Endothelial cell (in vitro differentiated cells): Measurements from ENCODE around the gene PLA2G3. TPM values are rescaled to one million over a fixed set of nuclear protein-coding genes. Genes with fewer than 3 reads are reported as not detected.

Experiments
- DNase-seq: peaks from one replicate; pipeline ENCODE4 v3.0.0; 2021; ENCODE audit warnings: low spot score
- H3K27ac Mint-ChIP-seq: one replicate; pipeline ENCODE4 v1.8.0; 2021; ENCODE audit warnings: mixed read lengths, inconsistent platforms; ENCODE audit not compliant: unreplicated experiment
- H3K27me3 Mint-ChIP-seq: one replicate; pipeline ENCODE4 v1.8.0; 2021; ENCODE audit warnings: mild to moderate bottlenecking, moderate library complexity, mixed read lengths, inconsistent platforms; ENCODE audit not compliant: unreplicated experiment
- H3K36me3 Mint-ChIP-seq: one replicate; pipeline ENCODE4 v1.8.0; 2021; ENCODE audit warnings: mild to moderate bottlenecking, low read depth, mixed read lengths, inconsistent platforms; ENCODE audit not compliant: unreplicated experiment
- H3K4me1 Mint-ChIP-seq: one replicate; pipeline ENCODE4 v1.8.0; 2021; ENCODE audit warnings: mild to moderate bottlenecking, mixed read lengths, inconsistent platforms; ENCODE audit not compliant: unreplicated experiment
- H3K4me3 Mint-ChIP-seq: one replicate; pipeline ENCODE4 v1.8.0; 2021; ENCODE audit warnings: mild to moderate bottlenecking, mixed read lengths, inconsistent platforms; ENCODE audit not compliant: unreplicated experiment
- H3K9me3 Mint-ChIP-seq: one replicate; pipeline ENCODE4 v1.8.0; 2021; ENCODE audit warnings: mixed read lengths, inconsistent platforms; ENCODE audit not compliant: unreplicated experiment
- CTCF ChIP-seq: fragments of 200-600 bp; sonication (generic); IDR thresholded peaks from one replicate; pipeline ENCODE4 v1.5.0; 2021; ENCODE audit warnings: antibody characterized with exemption; ENCODE audit not compliant: unreplicated experiment
- total RNA-seq: library from RNA; stranded (reverse); fragmentation: NEBNext Ultra II Directional; extraction: Animal tissue kit (Norgen Biotek cat#: 25700); gene quantifications from one replicate; pipeline ENCODE4 v1.2.1, GENCODE V29; 2021; ENCODE audit not compliant: unreplicated experiment

The PLA2G3 gene
- total RNA-seq, 1 donor from 2014 or later = 2.8 TPM

GRCh38 chr22:31106001-31106571 lies 34.2 kb downstream of the PLA2G3 start:
- H3K4me3 Mint-ChIP-seq = peak overlapping the region; percentile 90
- peaks cover 38% of the 10 kb centered on the region for H3K4me1 Mint-ChIP-seq
- no peak for TF ChIP-seq CTCF
- no peak overlapping the region for H3K27ac Mint-ChIP-seq
- peak; percentile 26 for DNase-seq
- H3K9me3 Mint-ChIP-seq = no peaks in the 10 kb centered on the region
- peaks cover 21% of the 10 kb centered on the region for H3K27me3 Mint-ChIP-seq
- H3K36me3 Mint-ChIP-seq = peaks cover 36% of the 10 kb centered on the region

DNA sequence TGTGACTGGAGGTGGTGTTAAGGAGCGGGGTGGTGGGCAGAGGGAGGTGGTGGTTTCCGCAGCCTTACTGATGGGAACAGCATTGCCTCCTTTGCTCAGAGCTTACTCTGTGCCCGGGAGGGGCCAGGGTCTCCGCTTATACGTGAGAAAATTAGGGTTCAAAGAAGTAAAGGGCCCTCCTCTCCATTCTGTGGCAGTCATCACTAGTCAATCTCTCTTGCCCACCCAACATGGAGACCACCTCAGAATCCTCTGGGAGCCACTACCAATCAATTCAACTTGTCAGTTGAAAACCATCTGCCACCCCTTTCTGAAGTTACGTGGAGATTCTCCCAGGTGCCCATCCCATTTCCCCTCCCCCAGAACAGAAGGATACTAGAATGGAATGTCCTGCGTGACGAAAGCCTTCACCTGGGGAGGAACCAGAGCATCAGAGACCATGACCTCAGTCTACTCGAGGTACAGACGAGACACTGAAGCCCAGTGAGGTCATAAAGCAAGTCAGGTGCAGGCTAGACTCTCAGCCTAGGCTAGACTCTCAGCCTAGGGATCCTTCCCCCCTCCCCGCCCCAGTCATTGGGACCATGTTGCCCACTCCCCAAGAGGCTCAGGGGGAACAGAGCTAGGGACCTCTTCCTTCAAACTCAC lies 34.9 kb downstream of the PLA2G3 start:
- peak overlapping the region; percentile 56 for H3K4me3 Mint-ChIP-seq
- peak overlapping the region; percentile 62 for H3K27ac Mint-ChIP-seq

DNA sequence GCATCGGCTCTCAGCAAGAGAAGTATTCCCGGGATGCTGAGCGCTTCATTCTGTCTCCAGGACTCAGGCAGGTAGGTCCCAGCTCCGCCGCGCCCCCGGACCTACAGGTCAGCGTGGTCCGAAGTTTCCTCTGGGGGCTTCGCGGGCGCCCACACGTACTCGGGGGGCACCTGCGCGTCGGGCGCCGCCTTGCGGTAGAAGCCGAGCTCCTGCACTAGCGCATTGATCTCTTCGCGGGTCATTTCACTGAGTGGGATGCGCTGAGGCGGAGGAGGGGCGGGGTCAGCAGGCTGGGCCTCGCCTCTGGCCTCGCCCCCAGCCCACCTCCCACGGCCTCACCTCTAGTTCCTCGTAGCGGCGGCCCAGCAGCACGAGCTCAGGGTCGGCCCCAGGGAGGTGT lies 35.4 kb downstream of the PLA2G3 start:
- peak; percentile 70 for TF ChIP-seq CTCF
- Mint-ChIP-seq H3K36me3 (peaks cover 37% of the 10 kb centered on the region), H3K4me1 (peaks cover 39% of the 10 kb centered on the region), H3K9me3 (no peaks in the 10 kb centered on the region), H3K27me3 (peaks cover 21% of the 10 kb centered on the region), H3K4me3 (no peak overlapping the region), H3K27ac (no peak overlapping the region)
- DNase-seq = peak; percentile 71

More for the DNA sequence above, 34.9 kb downstream of the PLA2G3 start:
- H3K4me1 Mint-ChIP-seq = peaks cover 39% of the 10 kb centered on the region
- H3K9me3 Mint-ChIP-seq = no peaks in the 10 kb centered on the region
- H3K27me3 Mint-ChIP-seq = peaks cover 21% of the 10 kb centered on the region
- peaks cover 37% of the 10 kb centered on the region for H3K36me3 Mint-ChIP-seq
- no peak for DNase-seq
- TF ChIP-seq CTCF = no peak

DNA sequence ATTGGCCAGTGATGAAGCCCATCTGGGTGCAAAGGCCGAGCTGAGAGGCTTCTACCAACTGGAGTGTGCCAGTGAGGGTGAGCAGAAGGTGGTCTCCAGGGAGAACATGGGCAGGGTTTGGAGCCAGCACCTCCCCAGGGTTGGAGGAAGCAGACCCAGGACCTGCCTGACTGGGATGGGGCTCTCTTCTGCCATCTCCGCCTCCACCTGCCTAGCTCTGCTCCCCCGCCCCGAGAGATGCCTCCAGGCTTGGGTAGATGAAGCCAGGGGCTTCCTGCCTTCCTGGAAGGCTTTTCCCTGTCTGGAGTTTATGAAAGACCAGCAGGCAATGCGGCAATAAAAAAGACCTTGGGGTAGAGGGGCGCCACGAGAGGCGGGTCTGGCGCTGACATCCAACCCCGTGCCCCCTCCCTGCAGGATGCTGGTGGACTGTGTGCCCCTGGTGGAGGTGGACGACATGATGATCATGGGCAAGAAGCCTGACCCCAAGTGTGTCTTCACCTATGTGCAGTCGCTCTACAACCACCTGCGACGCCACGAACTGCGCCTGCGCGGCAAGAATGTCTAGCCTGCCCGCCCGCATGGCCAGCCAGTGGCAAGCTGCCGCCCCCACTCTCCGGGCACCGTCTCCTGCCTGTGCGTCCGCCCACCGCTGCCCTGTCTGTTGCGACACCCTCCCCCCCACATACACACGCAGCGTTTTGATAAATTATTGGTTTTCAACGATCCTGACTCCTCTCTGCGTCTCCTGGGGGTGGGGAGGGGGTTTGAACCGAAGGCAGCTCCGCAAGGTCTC lies 36.2 kb downstream of the PLA2G3 start:
- peaks cover 21% of the 10 kb centered on the region for H3K27me3 Mint-ChIP-seq
- peaks cover 39% of the 10 kb centered on the region for H3K4me1 Mint-ChIP-seq
- no peak overlapping the region for H3K4me3 Mint-ChIP-seq
- no peak for DNase-seq
- peaks cover 37% of the 10 kb centered on the region for H3K36me3 Mint-ChIP-seq
- TF ChIP-seq CTCF = no peak
- no peaks in the 10 kb centered on the region for H3K9me3 Mint-ChIP-seq
- H3K27ac Mint-ChIP-seq = no peak overlapping the region
